Activated CD4-positive, CD25-positive, alpha-beta regulatory T cell treated with anti-CD3 and anti-CD28 coated beads, Interleukin-2, amount 50 U/mL, for 16 hours (primary cell): Measurements from ENCODE around the gene CTNS.
"Not testable (repeated sequence)": the region's sequence is repeated elsewhere in the genome, so short reads cannot be mapped to it uniquely, and the experiment has no call there.

Experiments
- DNase-seq: peaks from one replicate; pipeline ENCODE4 v3.0.0-alpha.2; 2020; ENCODE audit warnings: low read depth, low spot score

Gene CTNS

DNA sequence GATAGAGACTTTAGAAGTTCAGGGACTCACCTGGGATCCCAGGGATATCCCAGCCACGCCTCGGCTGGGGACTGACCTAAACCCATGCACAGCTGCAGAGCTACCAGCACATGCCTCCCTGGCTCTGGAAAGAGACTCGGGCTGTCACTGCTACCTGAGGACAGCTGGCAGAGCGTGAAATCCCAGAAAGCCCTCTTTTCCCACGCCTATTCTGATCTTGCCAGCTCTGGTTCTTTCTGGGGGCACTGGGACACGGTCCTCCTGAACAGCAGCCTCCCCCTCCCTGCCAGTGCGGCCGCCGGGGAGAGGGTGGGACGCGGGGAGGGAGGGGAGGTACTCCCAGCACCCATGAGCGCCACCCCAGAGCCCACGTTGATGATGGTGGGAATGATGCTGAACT is 48.6 kb downstream of the CTNS start:
- DNase-seq: no peak

DNA sequence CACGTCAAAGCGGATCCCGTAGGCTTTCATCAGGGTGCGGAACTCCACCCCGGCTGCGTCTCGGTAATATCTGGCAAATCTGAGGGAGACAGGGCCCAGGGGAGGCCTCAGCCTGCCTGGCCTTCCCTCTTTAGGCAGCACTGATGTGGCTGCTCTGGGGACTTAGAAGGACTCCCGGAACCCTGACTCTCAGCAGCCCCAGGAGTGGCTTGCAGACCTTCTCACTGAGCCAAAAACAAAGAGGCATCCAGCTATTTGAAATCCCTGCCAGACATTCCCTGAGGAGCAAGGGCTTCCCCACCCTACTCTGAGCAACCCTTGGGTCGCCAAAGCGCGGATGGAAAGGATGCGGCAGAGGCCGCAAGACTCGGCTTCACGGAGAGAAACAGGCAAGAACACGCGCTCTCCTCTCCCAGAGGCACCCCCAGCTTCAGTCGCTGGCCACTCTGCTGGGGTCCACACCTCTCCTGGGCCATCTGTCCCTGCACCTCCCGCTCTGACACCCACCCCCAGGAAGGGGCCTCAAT is 51.5 kb downstream of the CTNS start:
- DNase-seq: no peak

DNA sequence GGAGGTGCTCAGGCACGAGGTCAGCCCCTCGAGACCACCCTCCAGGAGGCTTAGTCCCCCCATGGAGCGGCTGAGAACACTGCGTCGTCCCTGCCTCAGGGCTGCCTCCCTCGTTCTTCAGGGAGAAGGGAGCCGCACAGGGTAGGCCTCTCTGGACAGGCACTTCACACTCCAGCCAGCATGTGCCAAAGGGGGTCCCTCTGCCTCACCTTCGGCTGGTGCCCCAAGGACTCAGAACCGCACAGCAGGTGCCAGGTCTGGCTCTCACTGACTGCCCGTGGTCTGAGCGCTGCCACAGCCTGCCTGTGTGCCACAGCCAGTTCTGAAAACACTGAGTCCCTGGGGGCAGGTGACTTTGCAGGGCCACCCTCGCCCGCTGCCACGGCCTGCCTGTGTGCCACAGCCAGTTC is 52.3 kb downstream of the CTNS start:
- DNase-seq: no peak

DNA sequence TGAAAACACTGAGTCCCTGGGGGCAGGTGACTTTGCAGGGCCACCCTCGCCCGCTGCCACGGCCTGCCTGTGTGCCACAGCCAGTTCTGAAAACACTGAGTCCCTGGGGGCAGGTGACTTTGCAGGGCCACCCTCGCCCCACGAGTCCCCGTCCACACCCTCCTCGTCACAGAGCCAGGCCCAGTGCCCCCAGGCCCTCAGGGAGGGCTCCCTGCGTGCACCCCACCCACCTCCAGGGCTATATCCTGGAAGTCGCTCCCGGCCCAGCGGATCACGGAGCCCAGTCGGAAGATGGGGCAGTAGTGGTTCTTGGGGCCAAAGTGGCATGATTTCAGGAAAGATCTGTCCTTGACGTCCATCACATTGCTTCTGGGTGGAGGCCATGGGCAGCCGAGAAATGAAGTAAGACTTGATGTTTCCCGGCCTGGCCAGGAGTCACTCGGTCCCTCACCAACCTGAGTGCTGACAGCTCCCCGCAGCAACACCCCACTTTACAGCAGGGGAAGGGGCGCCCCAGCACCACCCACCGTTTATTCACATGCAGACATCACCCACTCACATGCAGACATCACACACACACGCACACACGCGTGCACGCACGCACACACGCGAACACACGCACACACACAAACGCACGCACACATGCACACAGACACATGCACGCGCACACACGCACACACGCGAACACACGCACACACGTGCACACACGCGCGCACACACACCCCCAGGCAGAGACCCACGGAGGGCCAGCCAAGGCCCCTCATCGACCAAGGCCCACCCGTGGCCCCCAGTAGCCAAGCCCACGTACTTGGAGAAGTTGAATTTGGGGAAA is 52.9 kb downstream of the CTNS start:
- DNase-seq: no peak

GRCh38 chr17:3690094-3690715 is 53.6 kb downstream of the CTNS start:
- no peak for DNase-seq

DNA sequence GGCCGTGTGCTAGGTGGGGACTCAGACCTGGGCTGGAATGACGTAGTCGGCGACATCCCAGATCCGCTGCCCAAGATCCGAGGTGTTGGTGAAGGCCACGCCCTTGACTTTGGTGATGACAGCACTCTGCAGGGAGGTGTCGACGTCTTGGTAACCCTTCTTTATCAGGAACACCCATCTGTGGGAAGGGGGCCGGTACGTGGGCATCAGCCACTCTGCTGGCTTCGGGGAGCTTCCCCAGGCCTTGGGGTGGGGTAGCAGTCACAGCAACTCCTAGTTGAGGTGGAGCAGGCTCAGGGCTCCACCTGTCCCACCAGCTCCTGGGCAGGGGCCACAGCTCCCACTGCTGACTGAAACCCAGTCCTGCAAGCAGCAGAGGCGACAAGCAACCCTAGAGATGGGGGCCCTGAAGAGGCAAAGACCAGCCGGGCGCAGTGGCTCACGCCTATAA is 55.1 kb downstream of the CTNS start:
- DNase-seq: no peak

- no peak for DNase-seq
Observed at GRCh38 chr17:3692346-3692745, 55.8 kb downstream of the CTNS start.

GRCh38 chr17:3693141-3693540 is 56.6 kb downstream of the CTNS start:
- DNase-seq: no peak

- no peak for DNase-seq
Observed at GRCh38 chr17:3693829-3694231, 57.3 kb downstream of the CTNS start.

DNA sequence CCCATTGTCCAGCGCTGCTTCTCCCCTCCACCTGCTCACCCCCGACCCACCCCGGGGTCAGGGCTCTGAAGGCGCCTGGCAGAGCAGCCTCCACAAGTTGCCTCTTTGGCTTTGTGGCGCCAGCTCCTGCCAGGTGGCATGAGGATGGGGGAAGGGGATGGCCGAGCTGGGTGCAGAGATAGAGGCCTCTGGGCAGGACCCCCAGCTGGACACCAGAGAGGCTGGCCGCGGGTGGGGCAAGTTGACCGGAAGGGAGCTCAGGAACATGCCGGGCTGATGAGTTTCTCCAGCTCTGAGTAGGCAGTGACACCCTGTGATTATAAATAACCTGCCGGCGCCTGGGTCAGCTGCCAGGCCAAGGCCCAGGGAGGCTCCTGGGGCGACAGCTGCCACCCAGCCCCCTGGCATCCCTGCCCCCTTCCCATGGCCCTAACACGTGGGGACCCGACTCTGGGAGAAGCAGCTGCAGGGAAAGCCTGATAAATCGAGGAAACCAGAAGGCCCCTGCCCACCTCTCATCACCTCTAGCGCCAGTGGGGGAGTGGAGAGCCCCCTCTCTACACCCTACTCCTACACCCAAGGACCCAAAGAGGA is 58.7 kb downstream of the CTNS start:
- no peak for DNase-seq

DNA sequence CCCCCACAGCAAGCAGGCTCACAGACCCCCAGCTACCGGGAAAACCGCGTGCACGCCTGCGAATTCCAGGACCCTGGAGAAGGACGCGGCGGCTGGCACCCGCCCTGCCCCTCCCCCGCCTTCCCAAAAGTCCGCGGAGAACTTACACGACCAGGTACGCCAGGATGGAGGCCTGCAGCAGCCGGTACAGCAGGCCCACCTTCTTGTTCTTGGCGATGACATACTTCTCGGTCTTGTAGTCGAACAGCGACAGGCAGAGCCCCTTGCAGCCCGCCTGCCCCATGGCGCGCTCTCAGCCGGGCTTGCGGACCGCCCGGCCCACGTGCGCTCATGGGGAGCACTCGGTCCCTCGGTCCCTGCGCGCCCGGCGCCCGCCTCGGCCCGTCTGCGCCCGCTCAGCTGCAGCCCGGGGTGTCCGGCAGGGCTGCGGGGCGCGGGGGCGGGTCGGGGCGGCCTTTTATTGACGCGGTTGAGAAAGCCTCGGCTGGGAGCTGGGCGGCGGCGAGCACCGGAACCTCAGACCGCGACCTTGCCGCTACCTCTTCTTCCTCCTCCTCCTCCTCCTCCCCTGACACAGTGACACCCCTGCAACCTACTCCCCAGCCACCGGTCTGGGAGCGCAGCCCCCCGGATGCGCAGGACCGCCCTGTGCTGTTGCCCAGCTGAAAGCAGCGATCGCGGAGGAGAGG is 59.3 kb downstream of the CTNS start, which contains the start of gene P2RX5:
TSS of gene P2RX5 (minus strand) at position 433 of the 689 bp plus-strand sequence. CDS start at position 283, 150 bp downstream.
- no peak for DNase-seq

DNA sequence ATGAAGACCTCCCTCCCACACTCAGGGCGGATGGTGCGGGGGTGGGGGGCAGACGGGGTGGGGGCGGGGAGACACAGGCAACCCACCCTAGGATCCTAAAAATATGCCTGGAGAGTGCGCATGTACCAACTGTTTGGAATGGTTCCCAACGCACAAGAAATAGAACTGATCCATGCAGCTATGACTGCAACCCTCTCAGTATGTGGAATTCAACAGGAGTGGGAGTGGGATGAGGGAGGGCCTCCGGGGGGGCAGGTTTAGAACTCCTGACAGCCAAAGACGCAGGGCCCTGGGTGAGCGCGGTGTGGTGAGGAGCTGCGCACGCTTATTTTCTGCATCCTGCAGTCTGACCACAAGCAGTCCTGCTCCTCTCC is 60.5 kb downstream of the CTNS start:
- no peak for DNase-seq

DNA sequence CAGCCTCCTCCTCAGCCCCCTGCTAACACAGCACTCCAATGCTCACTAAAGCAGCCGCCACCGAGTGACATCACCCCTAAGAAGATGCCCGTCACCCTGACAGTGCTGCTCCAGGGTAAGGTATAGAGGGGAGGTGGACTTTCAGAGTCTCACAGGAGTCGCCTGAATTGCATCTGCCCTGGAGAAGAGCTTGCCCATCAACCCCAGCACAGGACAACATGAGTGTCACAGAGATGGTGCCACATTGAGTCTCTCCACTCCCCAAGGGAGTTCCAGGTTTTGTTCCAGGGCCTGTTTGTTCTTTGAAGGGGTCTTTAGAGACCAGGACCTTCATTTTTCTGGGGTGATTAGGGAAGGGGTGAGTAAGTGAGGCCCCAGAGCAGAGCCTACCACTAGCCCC is 61.6 kb downstream of the CTNS start:
- no peak for DNase-seq

GRCh38 chr17:3699951-3700350 is 63.4 kb downstream of the CTNS start:
- DNase-seq: no peak

GRCh38 chr17:3702041-3702539 is 65.5 kb downstream of the CTNS start:
- DNase-seq: not testable (repeated sequence)

DNA sequence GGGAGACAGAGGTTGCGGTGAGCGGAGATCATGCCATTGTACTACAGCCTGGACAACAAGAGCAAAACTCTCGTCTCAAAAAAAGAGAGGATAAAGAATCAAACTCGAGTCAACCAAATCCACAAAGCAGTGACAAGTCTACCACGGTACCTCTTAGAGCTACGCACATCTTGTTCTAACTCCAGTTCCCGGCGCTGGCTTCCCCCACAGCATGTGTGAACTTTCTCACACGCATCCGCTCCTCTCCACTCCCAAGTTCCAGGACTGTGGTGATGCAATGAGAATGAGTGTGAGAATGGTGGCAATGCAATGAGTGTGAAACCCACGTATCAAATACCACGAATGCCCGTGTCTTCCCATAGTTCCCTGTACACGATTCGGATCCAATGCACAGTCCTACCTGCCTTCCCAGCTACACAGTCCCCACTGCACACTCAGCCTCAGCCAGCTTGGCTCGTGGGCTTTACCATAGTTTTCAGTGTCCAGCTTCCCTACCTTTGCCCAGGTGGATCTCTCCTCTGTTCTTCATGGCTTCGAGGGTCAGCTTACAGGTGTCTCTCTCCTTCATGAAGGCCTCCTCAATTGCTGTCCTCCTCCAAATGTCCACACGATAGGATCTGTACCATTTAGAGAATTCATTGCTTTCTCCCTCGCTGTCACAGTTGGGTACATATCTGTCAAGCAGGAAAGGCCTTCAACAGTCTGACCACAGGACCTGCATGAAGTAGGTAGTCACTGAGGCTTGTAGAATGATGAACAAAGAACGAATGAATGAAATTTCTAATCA is 68.6 kb downstream of the CTNS start:
- no peak for DNase-seq

- DNase-seq: not testable (repeated sequence)
Observed at GRCh38 chr17:3705718-3705984, 69.1 kb downstream of the CTNS start.

DNA sequence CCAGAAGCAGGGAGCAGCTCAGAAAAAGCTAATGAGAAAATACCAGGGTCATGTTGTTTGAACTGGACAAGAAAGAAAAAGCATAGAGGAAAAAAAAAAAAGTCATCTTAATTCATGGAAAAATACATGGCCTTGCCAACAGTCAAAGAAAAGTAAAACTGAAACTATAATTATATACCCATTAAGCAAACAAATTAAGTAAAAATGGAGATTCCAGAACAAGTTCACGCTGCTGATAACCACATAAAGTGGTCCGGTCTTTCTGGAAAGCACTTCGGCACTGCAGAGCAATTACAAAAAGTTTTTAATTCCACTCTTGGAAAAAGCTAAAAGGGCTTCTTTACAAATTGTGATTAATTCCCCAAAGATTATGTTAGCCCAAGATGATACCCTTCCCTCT is 71.8 kb downstream of the CTNS start:
- DNase-seq: no peak

DNA sequence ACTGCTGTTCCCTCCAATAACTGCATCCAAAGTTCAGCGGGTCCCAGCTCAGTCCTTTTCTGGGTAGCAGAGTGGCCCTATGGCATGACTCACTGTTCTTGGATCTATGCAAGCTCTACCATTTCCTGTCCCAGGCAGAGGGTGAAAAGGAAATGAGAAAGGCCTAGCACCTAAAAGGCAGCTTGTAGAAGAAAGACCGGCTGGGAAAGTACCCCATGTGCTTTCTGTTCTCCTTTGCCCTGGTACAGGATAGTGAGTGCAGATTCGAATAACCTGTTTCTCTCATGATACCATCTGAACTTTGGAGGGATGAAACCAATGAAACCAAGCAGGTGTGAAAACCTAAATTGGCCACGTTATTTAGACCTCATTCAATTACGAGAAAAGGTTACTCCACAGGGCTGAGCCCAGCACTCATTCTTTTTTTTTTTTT is 74.4 kb downstream of the CTNS start:
- DNase-seq: peak; percentile 55
